CD4-positive, alpha-beta T cell treated with Interleukin-4 for 1 hour (primary cell): ENCODE measurements around the gene MYO1B.

Experiments used
- DNase-seq, 2 donors: peaks; one replicate each; pipeline ENCODE4 v3.0.0-alpha.2; 2020 to 2022

The MYO1B gene

GRCh38 chr2:191470306-191470705 is 225.1 kb downstream of the MYO1B start:
- DNase-seq, result no peak

GRCh38 chr2:191474464-191474863 is 229.3 kb downstream of the MYO1B start:
- DNase-seq, result no peak
